GM19238 (cell line): ENCODE measurements around the gene ZIC2.

Experiments
- DNase-seq: peaks from one replicate; pipeline ENCODE4 v3.0.0; 2011; ENCODE audit warnings: low spot score; ENCODE audit not compliant: insufficient read length

The ZIC2 gene

GRCh38 chr13:99985886-99986527, 4.4 kb downstream of the ZIC2 start:
- DNase-seq = no peak

- no peak for DNase-seq
Measured at GRCh38 chr13:99986741-99987140, 5.2 kb downstream of the ZIC2 start.

GRCh38 chr13:99987154-99988019, 5.8 kb downstream of the ZIC2 start:
- no peak for DNase-seq

GRCh38 chr13:99988529-99989275, 7.1 kb downstream of the ZIC2 start:
- no peak for DNase-seq

GRCh38 chr13:99989276-99990125, 7.9 kb downstream of the ZIC2 start:
- no peak for DNase-seq

GRCh38 chr13:99990126-99990977, 8.8 kb downstream of the ZIC2 start:
- DNase-seq = no peak

- DNase-seq = no peak
Measured at GRCh38 chr13:99991013-99991827, 9.6 kb downstream of the ZIC2 start.

GRCh38 chr13:99991828-99992775, 10.5 kb downstream of the ZIC2 start:
- DNase-seq = no peak

GRCh38 chr13:99992949-99993351, 11.4 kb downstream of the ZIC2 start:
- no peak for DNase-seq

GRCh38 chr13:99993660-99994637, 12.4 kb downstream of the ZIC2 start:
- DNase-seq = no peak

GRCh38 chr13:99994638-99995020, 13.0 kb downstream of the ZIC2 start:
- DNase-seq = no peak

- no peak for DNase-seq
Measured at GRCh38 chr13:99995104-99995588, 13.6 kb downstream of the ZIC2 start.

GRCh38 chr13:99995589-99996380, 14.2 kb downstream of the ZIC2 start:
- no peak for DNase-seq

- DNase-seq = no peak
Measured at GRCh38 chr13:99996381-99996973, 14.9 kb downstream of the ZIC2 start.

- DNase-seq = no peak
Measured at GRCh38 chr13:99997702-99998214, 16.2 kb downstream of the ZIC2 start.
